HEK293T (cell line): ENCODE data around the gene B3GNT2.

Source experiments
- CTCF ChIA-PET: fragments of 350-600 bp; formaldehyde crosslinking; extraction: SDS; loops from one replicate; lab custom pipeline; 2021; ENCODE audit warnings: antibody characterized with exemption, inconsistent platforms; lab: Yijun Ruan, JAX
- POLR2A ChIA-PET: fragments of 350-600 bp; formaldehyde crosslinking; extraction: SDS; loops from one replicate; lab custom pipeline; 2020; ENCODE audit warnings: antibody characterized with exemption, inconsistent platforms; lab: Yijun Ruan, JAX
- DNase-seq: peaks from one replicate; pipeline ENCODE4 v3.0.0; 2012; ENCODE audit warnings: mixed read lengths; ENCODE audit errors: extremely low spot score
- ARNT ChIP-seq: fragments of 450-650 bp; IDR thresholded peaks from 2 replicates; pipeline ENCODE4 v1.6.1; 2017; ENCODE audit warnings: mild to moderate bottlenecking
- BHLHE40 ChIP-seq: fragments of 450-650 bp; IDR thresholded peaks from 2 replicates; pipeline ENCODE4 v1.6.1; 2016; ENCODE audit warnings: mild to moderate bottlenecking, moderate library complexity, borderline replicate concordance
- CTBP1 ChIP-seq: fragments of 450-650 bp; IDR thresholded peaks from 2 replicates; pipeline ENCODE4 v1.6.1; 2016; ENCODE audit warnings: borderline replicate concordance
- ELF4 ChIP-seq: fragments of 450-650 bp; IDR thresholded peaks from 2 replicates; pipeline ENCODE4 v1.6.1; 2017; ENCODE audit warnings: antibody characterized with exemption
- FOXA1 ChIP-seq: fragments of 450-650 bp; IDR thresholded peaks from 2 replicates; pipeline ENCODE4 v1.6.1; 2016; ENCODE audit warnings: mild to moderate bottlenecking
- FOXK2 ChIP-seq: fragments of 450-650 bp; IDR thresholded peaks from 2 replicates; pipeline ENCODE4 v1.6.1; 2016; ENCODE audit warnings: mild to moderate bottlenecking
- FOXM1 ChIP-seq: fragments of 450-650 bp; IDR thresholded peaks from 2 replicates; pipeline ENCODE4 v1.6.1; 2017; ENCODE audit warnings: mild to moderate bottlenecking, borderline replicate concordance
- HDGF ChIP-seq: fragments of 450-650 bp; IDR thresholded peaks from 2 replicates; pipeline ENCODE4 v1.6.1; 2017; ENCODE audit warnings: antibody characterized with exemption, borderline replicate concordance
- L3MBTL2 ChIP-seq: fragments of 450-650 bp; conservative IDR thresholded peaks from 2 replicates; pipeline ENCODE4 v1.6.1; 2016; ENCODE audit warnings: mild to moderate bottlenecking
- LEF1 ChIP-seq: fragments of 450-650 bp; IDR thresholded peaks from 2 replicates; pipeline ENCODE4 v1.6.1; 2017; ENCODE audit warnings: mild to moderate bottlenecking, borderline replicate concordance
- NFRKB ChIP-seq: fragments of 450-650 bp; IDR thresholded peaks from 2 replicates; pipeline ENCODE4 v1.6.1; 2016; ENCODE audit warnings: mild to moderate bottlenecking, moderate library complexity
- SP1 ChIP-seq: fragments of 450-650 bp; IDR thresholded peaks from 2 replicates; pipeline ENCODE4 v1.6.1; 2017
- SUZ12 ChIP-seq: fragments of 450-650 bp; IDR thresholded peaks from 2 replicates; pipeline ENCODE4 v1.6.1; 2016; ENCODE audit warnings: mild to moderate bottlenecking
- TARDBP ChIP-seq: fragments of 450-650 bp; IDR thresholded peaks from 2 replicates; pipeline ENCODE4 v1.6.1; 2016
- ZNF384 ChIP-seq: fragments of 450-650 bp; IDR thresholded peaks from 2 replicates; pipeline ENCODE4 v1.6.1; 2016
- TF ChIP-seq, protein P1 (sequence below): fragments of 450-650 bp; IDR thresholded peaks from 2 replicates; pipeline ENCODE4 v1.6.1; 2016

The B3GNT2 gene

DNA sequence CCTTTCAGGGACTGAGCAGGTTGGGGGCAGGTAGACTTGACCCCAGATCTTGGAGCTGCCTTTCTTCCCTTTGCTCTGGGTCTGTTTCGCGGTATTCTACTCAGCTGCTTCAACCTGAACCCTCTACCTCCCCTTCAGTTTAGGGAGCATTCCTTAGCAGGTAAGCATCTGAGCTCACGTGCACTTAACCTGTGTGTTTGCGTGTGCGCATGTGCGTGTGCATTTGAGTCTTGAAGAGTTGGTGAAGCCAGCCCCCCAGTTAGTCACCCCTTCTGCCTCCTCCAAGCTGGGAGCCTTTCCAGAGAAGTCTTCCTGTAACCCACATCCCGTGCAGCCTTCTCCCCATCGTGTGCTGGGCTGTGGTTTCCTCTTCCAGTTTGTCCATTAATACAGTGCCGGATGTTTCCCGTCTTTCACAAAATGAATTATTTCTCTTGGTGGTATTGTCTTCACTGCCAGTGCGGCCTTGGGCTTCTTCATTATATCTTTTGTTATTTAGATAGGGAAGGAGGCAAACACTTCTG, 33.2 kb downstream of the B3GNT2 start:
- CTCF ChIA-PET: no interaction called here
- DNase-seq: no peak
- POLR2A ChIA-PET: no interaction called here
- no peak for TF ChIP-seq HDGF
- no peak for TF ChIP-seq ARNT
- TF ChIP-seq FOXM1: no peak
- TF ChIP-seq CTBP1: no peak
- TF ChIP-seq BHLHE40: no peak
- TF ChIP-seq NFRKB: no peak
- TF ChIP-seq, protein P1, sequence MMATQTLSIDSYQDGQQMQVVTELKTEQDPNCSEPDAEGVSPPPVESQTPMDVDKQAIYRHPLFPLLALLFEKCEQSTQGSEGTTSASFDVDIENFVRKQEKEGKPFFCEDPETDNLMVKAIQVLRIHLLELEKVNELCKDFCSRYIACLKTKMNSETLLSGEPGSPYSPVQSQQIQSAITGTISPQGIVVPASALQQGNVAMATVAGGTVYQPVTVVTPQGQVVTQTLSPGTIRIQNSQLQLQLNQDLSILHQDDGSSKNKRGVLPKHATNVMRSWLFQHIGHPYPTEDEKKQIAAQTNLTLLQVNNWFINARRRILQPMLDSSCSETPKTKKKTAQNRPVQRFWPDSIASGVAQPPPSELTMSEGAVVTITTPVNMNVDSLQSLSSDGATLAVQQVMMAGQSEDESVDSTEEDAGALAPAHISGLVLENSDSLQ: no peak
- no peak for TF ChIP-seq ELF4
- no peak for TF ChIP-seq TARDBP
- no peak for TF ChIP-seq FOXK2
- no peak for TF ChIP-seq SUZ12
- no peak for TF ChIP-seq L3MBTL2
- TF ChIP-seq SP1: no peak
- TF ChIP-seq FOXA1: no peak
- no peak for TF ChIP-seq LEF1
- TF ChIP-seq ZNF384: no peak

GRCh38 chr2:62231541-62231940, 35.6 kb downstream of the B3GNT2 start:
- POLR2A ChIA-PET: no interaction called here
- no peak for TF ChIP-seq SP1
- no peak for TF ChIP-seq TARDBP
- no peak for TF ChIP-seq SUZ12
- TF ChIP-seq HDGF: no peak
- TF ChIP-seq ELF4: no peak
- no peak for TF ChIP-seq ARNT
- no peak for TF ChIP-seq NFRKB
- no peak for TF ChIP-seq L3MBTL2
- TF ChIP-seq FOXK2: no peak
- TF ChIP-seq LEF1: no peak
- no peak for TF ChIP-seq FOXM1
- TF ChIP-seq FOXA1: no peak
- CTCF ChIA-PET: no interaction called here
- DNase-seq: no peak

GRCh38 chr2:62234755-62235655, 39.1 kb downstream of the B3GNT2 start:
- DNase-seq: no peak
- POLR2A ChIA-PET: no interaction called here
- CTCF ChIA-PET: no interaction called here
- no peak for TF ChIP-seq ZNF384
- no peak for TF ChIP-seq L3MBTL2
- no peak for TF ChIP-seq FOXK2
- TF ChIP-seq BHLHE40: no peak
- TF ChIP-seq NFRKB: no peak
- TF ChIP-seq ELF4: no peak
- no peak for TF ChIP-seq SUZ12
- no peak for TF ChIP-seq ARNT
- no peak for TF ChIP-seq HDGF
- no peak for TF ChIP-seq LEF1
- TF ChIP-seq, protein P1: no peak
- TF ChIP-seq SP1: no peak
- no peak for TF ChIP-seq FOXM1
- TF ChIP-seq TARDBP: no peak
- TF ChIP-seq CTBP1: no peak
- no peak for TF ChIP-seq FOXA1

DNA sequence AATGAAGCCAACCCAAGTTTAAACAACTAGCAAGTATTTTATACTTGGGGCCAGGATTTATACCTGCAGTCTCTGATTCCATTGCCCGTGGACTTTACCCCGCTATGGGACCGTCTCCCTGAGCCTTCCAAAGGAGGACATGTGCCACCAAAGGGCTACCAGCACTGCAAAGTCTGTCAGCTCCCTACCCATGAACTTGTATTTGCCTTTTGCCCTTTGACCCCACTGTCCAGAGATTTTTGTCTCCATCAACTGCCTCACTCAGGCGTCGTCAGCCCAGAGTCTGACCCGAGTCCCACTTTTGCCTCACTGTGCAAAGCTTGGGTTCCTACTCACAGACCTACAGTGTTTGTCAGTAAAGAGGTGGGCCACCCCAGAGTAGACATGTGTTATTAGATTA, 40.6 kb downstream of the B3GNT2 start:
- no peak for DNase-seq
- TF ChIP-seq L3MBTL2: no peak
- CTCF ChIA-PET: no interaction called here
- POLR2A ChIA-PET: no interaction called here

DNA sequence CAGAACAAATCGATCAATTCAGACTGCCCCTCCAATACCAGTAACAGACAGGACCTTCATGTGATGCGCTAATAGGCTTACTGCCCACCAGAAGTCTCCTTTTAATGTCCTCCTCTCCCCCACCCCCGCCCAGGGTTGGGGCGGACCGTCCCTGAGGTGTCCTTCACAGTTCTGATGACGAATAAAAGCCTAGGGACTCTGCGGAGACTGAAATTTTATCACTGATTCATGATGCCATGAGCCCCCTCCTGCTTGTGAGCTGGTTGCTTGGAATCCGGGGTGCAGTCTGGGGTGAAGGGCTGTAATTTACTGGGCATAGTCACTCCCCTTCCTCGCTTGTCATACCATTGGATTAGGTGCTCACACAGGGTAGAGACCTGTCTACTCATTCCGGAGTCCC, 42.3 kb downstream of the B3GNT2 start:
- POLR2A ChIA-PET: no interaction called here
- no peak for DNase-seq
- TF ChIP-seq BHLHE40 (no peak), CTBP1 (no peak), FOXA1 (no peak), FOXM1 (no peak), TARDBP (no peak), ZNF384 (no peak), SP1 (no peak), NFRKB (no peak), ARNT (no peak), HDGF (no peak), FOXK2 (no peak), ELF4 (no peak), L3MBTL2 (no peak), LEF1 (no peak), SUZ12 (no peak)
- TF ChIP-seq, protein P1: no peak
- CTCF ChIA-PET: no interaction called here

GRCh38 chr2:62240546-62240945, 44.6 kb downstream of the B3GNT2 start:
- POLR2A ChIA-PET: no interaction called here
- CTCF ChIA-PET: no interaction called here
- no peak for DNase-seq
- TF ChIP-seq CTBP1: no peak
- no peak for TF ChIP-seq ARNT
- no peak for TF ChIP-seq FOXM1
